Liver (tissue), 3 donors: ENCODE results near the gene ADAM11.

Experiments
- EGR1 ChIP-seq, 2 donors: IDR thresholded peaks; 2 replicates each; pipeline ENCODE4 v1.6.1; 2016 to 2018; ENCODE audit warnings: antibody characterized with exemption in 2 of 2, low read depth in 2 of 2
- FOXA1 ChIP-seq: IDR thresholded peaks from 2 replicates; pipeline ENCODE4 v1.6.1; 2016; ENCODE audit warnings: antibody characterized with exemption
- GABPA ChIP-seq, 2 donors: IDR thresholded peaks in 1 of 2; conservative IDR thresholded peaks in 1 of 2; 2 replicates each; pipeline ENCODE4 v1.6.1; 2016; ENCODE audit warnings: antibody characterized with exemption in 2 of 2, mild to moderate bottlenecking in 1 of 2, moderate library complexity in 1 of 2
- HNF4A ChIP-seq, 2 donors: conservative IDR thresholded peaks; 2 replicates each; pipeline ENCODE4 v1.6.1; 2016; ENCODE audit warnings: antibody characterized with exemption in 2 of 2, mild to moderate bottlenecking in 2 of 2
- RAD21 ChIP-seq, 2 donors: IDR thresholded peaks; 2 replicates each; pipeline ENCODE4 v1.6.1; 2016; ENCODE audit warnings: antibody characterized with exemption in 2 of 2, mild to moderate bottlenecking in 2 of 2
- SP1 ChIP-seq: IDR thresholded peaks from 2 replicates; pipeline ENCODE4 v1.6.1; 2018; ENCODE audit warnings: antibody characterized with exemption, mild to moderate bottlenecking
- TAF1 ChIP-seq: conservative IDR thresholded peaks from 2 replicates; pipeline ENCODE4 v1.6.1; 2016; ENCODE audit warnings: antibody characterized with exemption, mild to moderate bottlenecking
- YY1 ChIP-seq: IDR thresholded peaks from 2 replicates; pipeline ENCODE4 v1.6.1; 2016; ENCODE audit warnings: antibody characterized with exemption, mild to moderate bottlenecking
- TF ChIP-seq, protein P1 (sequence below): fragments of 150-350 bp; IDR thresholded peaks from 2 replicates; pipeline ENCODE4 v1.5.1; 2017; ENCODE audit warnings: improper control_type of control experiment, low read depth, low read length; ENCODE audit not compliant: missing input control
- TF ChIP-seq, protein P2 (sequence below): IDR thresholded peaks from 2 replicates; pipeline ENCODE4 v1.6.1; 2016; ENCODE audit warnings: antibody characterized with exemption
- donor health status: healthy.
- donor health status: healthy.

DNA sequence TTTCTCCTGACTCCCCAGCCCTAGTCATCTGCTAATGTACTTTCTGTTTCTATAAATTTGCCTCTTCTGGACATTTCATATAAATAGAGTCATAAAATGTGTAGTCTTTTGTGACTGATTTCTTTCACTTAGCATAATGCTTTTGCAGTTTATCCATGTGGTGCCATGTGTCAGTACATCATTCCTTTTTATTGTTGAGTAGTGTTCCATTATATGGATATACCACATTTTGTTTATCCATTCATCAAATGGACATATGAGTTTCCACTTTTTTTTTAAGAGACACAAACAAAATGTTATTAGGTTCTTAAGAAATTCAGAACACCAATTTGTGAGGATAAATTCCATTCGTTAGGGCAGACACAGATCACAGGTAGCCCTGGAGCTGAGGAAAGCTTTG is 39.3 kb upstream of the ADAM11 start:
- TF ChIP-seq YY1: no peak
- TF ChIP-seq RAD21 (IDR thresholded peaks at IDR 0.05): no peak
- TF ChIP-seq, protein P1, sequence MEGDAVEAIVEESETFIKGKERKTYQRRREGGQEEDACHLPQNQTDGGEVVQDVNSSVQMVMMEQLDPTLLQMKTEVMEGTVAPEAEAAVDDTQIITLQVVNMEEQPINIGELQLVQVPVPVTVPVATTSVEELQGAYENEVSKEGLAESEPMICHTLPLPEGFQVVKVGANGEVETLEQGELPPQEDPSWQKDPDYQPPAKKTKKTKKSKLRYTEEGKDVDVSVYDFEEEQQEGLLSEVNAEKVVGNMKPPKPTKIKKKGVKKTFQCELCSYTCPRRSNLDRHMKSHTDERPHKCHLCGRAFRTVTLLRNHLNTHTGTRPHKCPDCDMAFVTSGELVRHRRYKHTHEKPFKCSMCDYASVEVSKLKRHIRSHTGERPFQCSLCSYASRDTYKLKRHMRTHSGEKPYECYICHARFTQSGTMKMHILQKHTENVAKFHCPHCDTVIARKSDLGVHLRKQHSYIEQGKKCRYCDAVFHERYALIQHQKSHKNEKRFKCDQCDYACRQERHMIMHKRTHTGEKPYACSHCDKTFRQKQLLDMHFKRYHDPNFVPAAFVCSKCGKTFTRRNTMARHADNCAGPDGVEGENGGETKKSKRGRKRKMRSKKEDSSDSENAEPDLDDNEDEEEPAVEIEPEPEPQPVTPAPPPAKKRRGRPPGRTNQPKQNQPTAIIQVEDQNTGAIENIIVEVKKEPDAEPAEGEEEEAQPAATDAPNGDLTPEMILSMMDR: no peak
- no peak for TF ChIP-seq TAF1
- no peak for TF ChIP-seq HNF4A (conservative IDR thresholded peaks at IDR 0.05)
- TF ChIP-seq GABPA (IDR thresholded peaks at IDR 0.05 in 1 of 2, conservative IDR thresholded peaks at IDR 0.05 in 1 of 2): no peak
- TF ChIP-seq EGR1 (IDR thresholded peaks at IDR 0.05; ENCODE audit: low read depth in 2 of 2): no peak
- TF ChIP-seq, protein P2, sequence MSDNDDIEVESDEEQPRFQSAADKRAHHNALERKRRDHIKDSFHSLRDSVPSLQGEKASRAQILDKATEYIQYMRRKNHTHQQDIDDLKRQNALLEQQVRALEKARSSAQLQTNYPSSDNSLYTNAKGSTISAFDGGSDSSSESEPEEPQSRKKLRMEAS: no peak
- TF ChIP-seq FOXA1: no peak
- TF ChIP-seq SP1: no peak
